Islet of Langerhans (tissue), 1 donor: ENCODE data around the gene ELAVL2.
"Not testable (repeated sequence)": the region's sequence is repeated elsewhere in the genome, so short reads cannot be mapped to it uniquely, and the experiment has no call there.

Experiments
- FAIRE-seq: peaks from one replicate; lab custom pipeline; 2011; peaks lifted over from hg19 to GRCh38; lab: Jason Lieb, UNC

Gene ELAVL2

GRCh38 chr9:23769307-23769935 is 56.6 kb downstream of the ELAVL2 start:
- FAIRE-seq, result no peak

DNA sequence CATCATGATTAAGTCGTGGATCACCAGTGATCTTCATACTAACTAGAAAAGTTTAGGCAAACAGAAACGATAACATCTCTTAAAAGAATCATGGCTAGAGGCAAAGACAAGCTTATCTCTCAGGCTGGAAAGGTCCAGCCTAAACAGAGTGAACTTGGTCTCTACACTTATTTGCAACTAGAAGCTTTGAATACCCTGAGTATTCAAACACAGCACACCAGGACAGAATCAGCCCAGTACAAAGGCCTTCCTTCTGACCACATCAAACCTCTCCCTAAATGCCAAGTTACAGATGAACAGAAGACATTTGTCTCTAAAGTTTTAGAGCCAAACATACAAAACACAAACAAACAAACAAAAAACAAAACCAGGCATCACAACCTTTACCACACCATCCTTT is 57.2 kb downstream of the ELAVL2 start:
- FAIRE-seq, result no peak

GRCh38 chr9:23766613-23767012 is 59.4 kb downstream of the ELAVL2 start:
- no peak for FAIRE-seq

DNA sequence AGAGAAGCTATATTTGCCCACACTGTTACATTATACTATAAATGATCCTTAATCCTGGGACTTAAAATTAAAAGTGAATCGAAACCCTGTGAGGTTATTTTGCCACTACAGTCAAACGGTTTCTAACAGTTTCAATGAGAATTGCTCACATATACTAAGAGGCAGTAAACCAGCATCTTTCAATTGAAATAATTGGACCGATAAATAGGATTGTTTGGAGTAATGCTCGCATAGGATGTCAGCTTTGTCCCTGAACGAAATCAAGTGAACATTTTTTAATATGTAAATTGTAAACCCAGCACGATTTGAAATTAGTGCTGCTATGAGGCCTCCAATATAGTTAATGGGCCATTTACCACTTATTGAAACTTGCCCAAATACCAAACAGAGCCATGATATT is 60.5 kb downstream of the ELAVL2 start:
- FAIRE-seq, result no peak

DNA sequence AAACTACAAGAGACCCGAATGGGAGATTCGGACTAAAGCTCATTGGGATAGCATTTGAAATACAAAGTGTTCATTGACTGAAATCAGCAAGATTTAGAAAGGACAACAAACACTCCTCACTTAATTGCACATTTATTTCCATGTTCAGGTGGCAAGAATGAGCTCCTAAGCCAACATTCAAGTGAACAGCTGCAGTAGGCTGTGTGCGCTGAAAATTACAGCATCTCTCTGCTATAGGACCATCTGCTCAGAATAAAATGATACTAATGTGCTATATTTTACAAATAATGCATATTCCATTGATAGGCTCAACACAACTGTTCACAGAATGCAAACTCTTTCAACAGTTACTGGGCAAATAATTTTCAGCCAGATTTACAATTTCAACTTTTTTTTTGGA is 61.8 kb downstream of the ELAVL2 start:
- FAIRE-seq, result no peak

DNA sequence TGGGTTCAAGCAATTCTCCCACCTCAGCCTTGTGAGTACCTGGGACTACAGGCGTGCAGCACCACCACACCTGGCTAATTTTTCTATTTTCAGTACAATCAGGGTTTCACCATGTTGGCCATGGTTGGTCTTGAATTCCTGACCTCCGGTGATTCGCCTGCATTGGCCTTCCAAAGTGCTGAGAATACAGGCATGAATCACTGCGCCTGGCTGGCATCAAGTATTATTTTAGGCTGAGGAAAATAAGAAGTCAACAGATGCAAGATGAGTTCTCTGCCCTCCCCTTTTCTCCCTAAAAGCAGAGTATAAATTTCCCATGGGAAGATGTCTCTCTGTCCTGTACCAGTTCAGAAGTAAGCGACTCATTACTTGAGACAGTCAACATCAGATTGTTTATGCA is 71.5 kb downstream of the ELAVL2 start:
- FAIRE-seq, result no peak

GRCh38 chr9:23752859-23753258 is 73.2 kb downstream of the ELAVL2 start:
- no peak for FAIRE-seq

DNA sequence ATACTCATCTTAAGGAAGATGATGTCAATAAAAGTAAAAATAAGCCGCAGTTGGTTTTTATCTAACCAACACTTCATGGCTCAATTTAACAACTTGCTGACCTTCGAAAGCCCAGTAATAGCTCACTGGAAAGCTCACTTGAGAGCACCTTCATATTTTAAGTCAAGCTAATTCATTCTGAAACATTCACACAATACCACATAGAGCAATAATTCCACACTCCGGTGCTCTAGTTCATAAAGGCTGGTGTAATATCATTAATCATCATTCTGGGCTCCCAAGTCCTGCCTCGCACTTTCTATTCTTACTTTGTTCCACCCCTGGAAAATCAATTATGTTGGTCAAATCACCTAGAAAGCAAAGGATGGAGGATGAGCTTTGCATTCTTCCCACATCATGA is 74.4 kb downstream of the ELAVL2 start:
- no peak for FAIRE-seq

GRCh38 chr9:23750808-23751207 is 75.2 kb downstream of the ELAVL2 start:
- FAIRE-seq, result no peak

GRCh38 chr9:23747088-23748075 is 78.7 kb downstream of the ELAVL2 start:
- no peak for FAIRE-seq

DNA sequence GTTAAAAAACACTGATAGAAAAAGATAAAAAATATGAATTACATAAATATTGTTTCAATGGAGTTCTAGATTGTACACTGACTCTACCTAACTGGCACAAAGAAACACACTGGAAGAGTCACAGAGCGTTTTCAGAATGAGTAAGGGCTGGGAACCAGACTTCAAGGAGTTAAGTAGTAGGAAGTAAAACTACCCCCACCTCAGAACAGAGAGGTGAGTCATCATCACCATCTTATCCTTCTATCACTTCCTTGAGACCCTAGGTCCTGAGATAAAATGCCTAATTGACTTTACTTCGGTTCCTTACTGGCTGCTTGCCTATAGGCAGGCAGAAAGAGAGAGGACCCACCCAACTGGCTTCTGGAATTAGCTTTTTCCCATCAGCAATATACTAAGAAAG is 79.7 kb downstream of the ELAVL2 start:
- no peak for FAIRE-seq

DNA sequence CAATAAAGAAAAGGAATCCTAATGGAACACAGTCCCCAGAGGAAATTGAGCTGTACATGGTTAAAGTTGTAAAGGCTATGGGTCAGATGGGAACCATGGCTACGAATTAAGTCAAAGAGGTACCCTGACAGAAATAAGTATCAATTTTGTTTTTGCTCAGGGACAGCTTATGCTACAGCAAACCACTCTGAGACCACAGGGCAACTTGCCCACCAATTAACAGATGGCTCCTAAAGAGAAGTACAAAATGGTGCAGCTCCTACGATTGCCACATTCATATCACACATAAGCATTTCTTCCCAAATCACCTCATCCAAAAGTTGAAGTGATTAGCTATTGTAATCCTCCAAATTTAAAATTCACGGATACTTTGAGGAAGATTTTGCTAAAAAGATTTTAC is 83.0 kb downstream of the ELAVL2 start:
- FAIRE-seq, result no peak

DNA sequence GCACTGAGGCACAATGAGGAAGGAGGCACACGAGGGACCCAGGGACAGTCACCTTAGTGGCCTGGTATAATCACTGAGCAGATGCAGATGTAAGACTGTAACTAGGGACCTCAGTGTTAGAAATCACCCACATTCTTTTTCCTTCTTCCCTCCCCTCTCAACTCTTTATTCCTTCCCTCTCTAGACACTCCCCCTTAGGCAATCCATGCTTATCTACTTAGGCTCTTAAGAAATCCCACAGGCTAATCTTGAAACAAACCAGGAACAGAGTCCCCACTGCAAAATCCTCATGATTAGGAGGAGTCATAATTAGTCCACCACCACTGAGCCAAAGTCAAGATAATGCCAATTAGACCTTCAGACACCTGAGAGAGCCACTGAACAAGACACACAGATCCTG is 84.7 kb downstream of the ELAVL2 start:
- no peak for FAIRE-seq

GRCh38 chr9:23740531-23740930 is 85.5 kb downstream of the ELAVL2 start:
- no peak for FAIRE-seq

- FAIRE-seq, result no peak
These were observed 86.3 kb downstream of the ELAVL2 start for GRCh38 chr9:23739753-23740152.

- no peak for FAIRE-seq
These were observed 89.7 kb downstream of the ELAVL2 start for GRCh38 chr9:23736293-23736692.

GRCh38 chr9:23733495-23734078 is 92.5 kb downstream of the ELAVL2 start:
- FAIRE-seq, result no peak

- no peak for FAIRE-seq
These were observed 94.7 kb downstream of the ELAVL2 start for GRCh38 chr9:23731353-23731752.

GRCh38 chr9:23730364-23730763 is 95.7 kb downstream of the ELAVL2 start:
- FAIRE-seq, result no peak

GRCh38 chr9:23728736-23729135 is 97.3 kb downstream of the ELAVL2 start:
- FAIRE-seq, result no peak

- FAIRE-seq, result no peak
These were observed 100.6 kb downstream of the ELAVL2 start for GRCh38 chr9:23725279-23725946.

DNA sequence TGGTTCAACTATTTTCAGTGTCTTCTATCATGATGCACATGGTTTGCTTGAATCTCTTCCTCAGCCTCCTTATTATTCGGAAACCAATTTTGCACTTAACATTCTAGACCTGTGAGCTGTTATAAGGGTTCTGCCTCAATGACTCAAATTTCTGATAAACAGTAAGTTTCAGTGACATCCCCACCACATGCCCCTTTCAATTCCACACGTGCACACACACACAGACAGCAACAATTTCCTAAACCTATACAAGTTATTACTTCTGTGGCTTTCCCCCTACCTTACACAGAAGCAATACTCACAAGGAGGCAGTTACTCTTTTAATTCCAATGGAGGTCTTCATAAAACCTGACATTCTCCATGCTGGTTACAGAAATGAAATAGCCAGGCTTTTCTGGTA is 102.4 kb downstream of the ELAVL2 start:
- no peak for FAIRE-seq

- FAIRE-seq, result not testable (repeated sequence)
These were observed 103.0 kb downstream of the ELAVL2 start for GRCh38 chr9:23723048-23723447.
